ENCODE measurements around the gene LRP10.
A peak's percentile ranks its signal among the peaks of the same experiment; 100 is the strongest.

LRP10 gene

GRCh38 chr14:22919601-22919921 is 48.0 kb downstream of the LRP10 start:
- no peak for DNase-seq (ENCODE audit: low spot score)

DNA sequence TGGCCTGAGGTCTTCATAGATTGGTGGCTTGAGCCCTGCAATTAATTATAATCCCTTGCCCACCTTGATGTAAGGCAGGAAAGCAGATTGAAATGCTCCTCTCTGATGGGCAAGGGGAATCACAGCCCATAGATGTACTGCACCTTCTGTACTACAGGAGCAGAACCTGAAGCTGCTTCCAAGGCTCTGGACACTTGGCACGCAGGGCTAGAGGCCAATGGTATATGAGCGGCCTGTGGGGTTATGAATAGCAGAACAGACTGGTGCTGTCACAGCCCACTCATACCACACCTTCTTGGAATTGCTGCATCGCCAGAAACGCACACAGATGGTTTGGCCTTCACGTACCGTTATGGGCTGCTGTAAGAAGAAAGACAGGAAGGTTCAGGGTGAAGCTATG is 49.2 kb downstream of the LRP10 start:
- no peak for DNase-seq (ENCODE audit: low spot score)

DNA sequence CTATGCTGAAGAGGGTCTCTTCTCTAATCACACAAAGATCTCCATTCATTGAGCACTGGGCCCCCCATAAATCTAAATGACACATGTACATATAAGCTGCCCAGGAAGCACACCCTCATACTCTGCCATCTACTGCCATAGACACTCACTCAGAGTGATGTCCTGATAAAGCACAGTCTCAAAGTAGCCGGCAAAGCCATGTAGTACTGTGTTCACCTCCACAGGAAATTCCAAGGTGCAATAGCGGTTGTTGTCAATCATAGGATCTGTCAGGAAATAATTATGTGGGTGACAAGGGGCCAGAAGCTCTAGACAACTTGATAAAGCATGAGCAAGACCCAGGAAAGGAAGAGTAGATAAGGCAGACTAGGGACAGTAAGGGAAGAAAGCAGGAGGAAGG is 50.8 kb downstream of the LRP10 start:
- no peak for DNase-seq (ENCODE audit: low spot score)

- DNase-seq (ENCODE audit: low spot score), result no peak
Measured at GRCh38 chr14:22923746-22924145, 52.2 kb downstream of the LRP10 start.

- no peak for DNase-seq (ENCODE audit: low spot score)
Measured at GRCh38 chr14:22925513-22925912, 54.0 kb downstream of the LRP10 start.

GRCh38 chr14:22926316-22926715 is 54.8 kb downstream of the LRP10 start:
- no peak for DNase-seq (ENCODE audit: low spot score)

GRCh38 chr14:22928237-22929103 is 56.9 kb downstream of the LRP10 start:
- no peak for DNase-seq (ENCODE audit: low spot score)

- peak; percentile 97 for DNase-seq (ENCODE audit: low spot score)
Measured at GRCh38 chr14:22929104-22929960, 57.8 kb downstream of the LRP10 start, which contains the start of gene PRMT5. Gene PRMT5, minus strand, starts transcription at chr14:22929376. Its CDS starts 15 bp downstream, at chr14:22929361.

GRCh38 chr14:22929961-22930364 is 58.4 kb downstream of the LRP10 start:
- DNase-seq (ENCODE audit: low spot score), result no peak

Data from hepatic stellate cell (primary cell).